ENCODE data around the gene NTM. TPM values are rescaled to one million over a fixed set of nuclear protein-coding genes. Genes with fewer than 3 reads are reported as not detected.

NTM gene
- polyA plus RNA-seq, 1 donor = 10.4 TPM

DNA sequence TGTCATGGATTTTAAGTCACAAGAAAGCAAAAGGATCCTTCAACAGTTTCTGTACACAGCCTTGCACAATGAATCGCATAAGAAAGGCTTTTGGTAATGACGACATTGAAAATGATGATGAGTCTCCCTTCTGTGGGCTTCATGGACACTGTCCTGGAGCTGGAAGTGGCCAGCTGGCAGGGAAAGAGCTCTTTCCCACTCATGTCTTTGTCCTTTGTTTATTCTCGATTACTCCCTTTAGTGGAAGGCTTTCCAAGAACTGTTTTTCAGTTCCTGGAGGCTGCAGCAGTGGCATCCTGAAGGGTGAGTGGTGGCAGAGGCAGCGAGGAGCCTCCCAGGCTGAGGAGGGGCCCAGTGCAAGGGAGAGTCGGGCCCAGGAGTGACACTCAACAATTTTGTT lies 505.2 kb downstream of the NTM start:
- DNase-seq = peak; percentile 63

GRCh38 chr11:131877246-131877942 lies 507.0 kb downstream of the NTM start:
- DNase-seq = no peak

DNA sequence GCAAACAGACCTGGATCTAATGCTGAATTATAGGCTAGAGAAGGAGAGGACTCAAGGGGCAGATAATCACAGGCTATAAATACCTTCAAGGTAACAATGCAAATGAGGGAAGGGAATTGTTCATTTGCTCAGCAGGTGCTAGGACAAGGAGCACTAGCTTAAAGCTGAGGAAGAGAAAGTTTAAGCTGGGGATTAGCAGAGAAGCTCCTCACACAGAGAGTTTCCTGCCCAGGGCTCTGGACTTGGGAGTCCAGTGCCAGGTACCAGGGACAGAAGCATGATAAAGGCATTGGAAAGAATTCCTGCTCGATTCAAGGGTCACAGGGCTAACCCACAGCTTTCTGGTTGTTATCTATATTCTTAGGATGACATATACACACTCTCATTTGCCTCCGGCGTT lies 509.9 kb downstream of the NTM start:
- DNase-seq = no peak

GRCh38 chr11:131880976-131881375 lies 510.6 kb downstream of the NTM start:
- no peak for DNase-seq

- no peak for DNase-seq
These were observed 512.9 kb downstream of the NTM start for GRCh38 chr11:131883332-131883731.

GRCh38 chr11:131884461-131885073 lies 514.2 kb downstream of the NTM start:
- no peak for DNase-seq

- no peak for DNase-seq
These were observed 515.0 kb downstream of the NTM start for GRCh38 chr11:131885431-131885830.

- DNase-seq = no peak
These were observed 515.8 kb downstream of the NTM start for GRCh38 chr11:131886201-131886600.

DNA sequence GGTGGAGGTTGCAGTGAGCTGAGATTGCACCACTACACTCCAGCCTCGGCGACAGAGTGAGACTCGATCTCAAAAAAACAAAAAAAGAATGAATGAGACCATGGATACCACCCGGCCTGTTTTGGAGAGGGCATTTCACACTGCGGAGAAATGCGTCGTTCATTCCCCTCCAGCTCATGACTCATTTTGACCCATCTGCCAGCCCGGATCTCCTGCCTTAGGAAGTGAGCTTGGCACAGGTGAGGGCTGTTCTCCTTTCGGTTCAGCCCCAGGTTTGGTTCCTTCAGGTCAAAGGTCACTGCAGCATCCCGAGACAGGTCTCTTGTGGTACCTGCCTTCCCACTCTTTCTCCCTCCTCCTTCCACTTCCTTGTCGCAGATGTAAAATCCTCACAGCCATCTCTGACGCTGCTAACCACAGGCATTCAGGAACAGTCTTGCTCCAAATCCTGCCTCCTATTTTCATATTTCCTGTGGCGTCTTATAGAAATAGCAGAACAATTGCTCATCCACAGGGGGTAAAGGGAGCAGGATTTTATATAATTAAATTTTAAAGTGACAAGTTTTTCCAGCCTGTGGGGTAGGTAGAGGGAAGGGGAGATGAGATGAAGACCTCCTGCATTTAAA lies 517.9 kb downstream of the NTM start:
- DNase-seq = no peak

GRCh38 chr11:131889146-131889577 lies 518.7 kb downstream of the NTM start:
- DNase-seq = peak; percentile 67

DNA sequence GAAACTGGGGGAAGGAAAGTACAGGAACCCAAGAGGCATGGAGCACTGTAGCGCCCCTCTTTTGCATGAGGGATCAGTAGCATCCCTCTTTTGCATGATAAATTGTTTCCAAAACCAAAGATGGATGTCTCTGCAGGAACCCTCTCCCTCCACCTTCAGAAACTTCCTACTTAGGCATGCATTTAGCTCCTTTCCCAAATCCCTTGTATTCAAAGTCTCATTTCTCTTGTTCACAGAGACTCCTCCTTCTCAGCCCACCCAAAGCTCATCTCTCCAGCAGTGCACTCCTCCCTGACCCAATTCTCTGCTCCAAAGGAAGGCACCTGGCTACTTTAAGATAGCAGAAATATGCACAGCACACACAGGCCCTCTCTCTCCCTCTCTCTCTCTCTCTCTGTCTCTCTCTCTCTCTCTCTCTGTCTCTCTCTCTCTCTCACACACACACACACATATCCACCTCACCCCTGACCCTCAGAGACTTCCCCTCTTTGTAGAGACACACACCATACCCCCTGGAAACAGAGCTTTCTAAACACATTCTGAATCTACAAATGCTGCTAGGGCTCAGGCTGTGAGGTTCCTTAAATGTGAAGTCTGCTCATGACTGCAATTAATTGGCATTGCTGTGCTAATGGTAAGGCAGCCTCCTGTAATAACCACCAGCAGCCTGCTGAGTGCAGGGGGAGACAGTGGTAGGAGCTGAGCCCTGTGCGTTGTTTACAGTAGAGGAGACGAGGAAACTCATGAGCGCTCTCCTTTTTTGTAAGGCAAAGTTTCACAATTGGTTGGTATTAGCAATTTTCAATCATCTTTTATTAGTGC lies 519.6 kb downstream of the NTM start:
- no peak for DNase-seq

DNA sequence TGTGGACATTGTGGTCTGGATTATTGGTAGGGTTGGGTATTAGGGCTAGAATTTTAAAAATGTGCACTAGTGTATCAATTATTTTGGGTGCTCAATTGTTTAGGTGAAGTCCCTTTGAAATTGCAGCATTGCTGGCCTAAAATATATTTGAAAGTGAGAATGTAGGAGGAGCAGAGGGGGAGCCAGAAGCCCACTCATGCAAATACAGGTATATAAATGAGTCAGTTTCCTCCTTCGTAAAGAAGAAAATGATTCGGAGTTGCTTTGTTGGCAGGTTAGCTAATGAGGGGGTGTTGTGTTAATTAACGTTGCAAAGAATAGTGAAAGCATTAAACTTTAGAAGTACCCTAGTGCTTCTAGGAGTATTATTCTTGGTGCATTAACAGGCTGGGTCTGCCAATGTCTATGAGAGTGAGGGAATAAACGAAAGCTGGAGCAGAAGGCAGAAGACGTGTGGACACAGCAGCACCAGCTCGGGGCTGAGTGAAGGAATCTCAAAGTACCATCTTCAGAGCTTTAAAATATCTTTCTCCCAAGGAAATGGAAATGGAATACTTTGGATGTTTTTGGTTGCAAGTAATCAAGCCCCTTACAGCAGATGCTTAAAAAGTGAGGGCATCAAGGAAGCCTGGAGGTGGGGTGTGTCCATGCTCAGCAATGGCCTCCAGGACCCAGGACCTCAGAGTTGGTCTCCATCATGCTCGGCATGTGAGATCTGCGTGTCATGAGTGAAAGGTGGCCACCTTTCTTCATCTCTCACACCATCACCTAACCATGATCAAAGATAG lies 522.9 kb downstream of the NTM start:
- DNase-seq = no peak

DNA sequence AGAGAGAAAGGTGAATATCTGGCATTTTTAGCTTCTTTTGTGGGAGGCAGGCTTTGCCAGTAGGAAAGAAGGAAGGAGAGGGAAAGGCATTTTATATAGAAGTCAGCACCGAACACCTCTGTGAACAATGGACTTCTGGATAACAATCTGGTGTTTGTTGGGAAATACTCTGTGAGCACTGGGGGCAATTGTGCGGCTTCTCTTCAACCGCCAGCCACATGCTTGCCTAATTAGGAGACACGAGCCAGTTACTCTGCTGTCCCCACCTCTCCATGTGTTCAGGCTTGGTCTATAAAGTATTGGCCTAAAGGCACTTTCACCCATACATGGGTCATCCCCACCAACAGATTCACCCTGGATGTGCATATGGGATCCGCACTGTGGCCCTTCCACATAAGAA lies 523.6 kb downstream of the NTM start:
- no peak for DNase-seq

GRCh38 chr11:131894615-131895544 lies 524.5 kb downstream of the NTM start:
- DNase-seq = no peak

GRCh38 chr11:131895865-131896264 lies 525.5 kb downstream of the NTM start:
- DNase-seq = no peak

DNA sequence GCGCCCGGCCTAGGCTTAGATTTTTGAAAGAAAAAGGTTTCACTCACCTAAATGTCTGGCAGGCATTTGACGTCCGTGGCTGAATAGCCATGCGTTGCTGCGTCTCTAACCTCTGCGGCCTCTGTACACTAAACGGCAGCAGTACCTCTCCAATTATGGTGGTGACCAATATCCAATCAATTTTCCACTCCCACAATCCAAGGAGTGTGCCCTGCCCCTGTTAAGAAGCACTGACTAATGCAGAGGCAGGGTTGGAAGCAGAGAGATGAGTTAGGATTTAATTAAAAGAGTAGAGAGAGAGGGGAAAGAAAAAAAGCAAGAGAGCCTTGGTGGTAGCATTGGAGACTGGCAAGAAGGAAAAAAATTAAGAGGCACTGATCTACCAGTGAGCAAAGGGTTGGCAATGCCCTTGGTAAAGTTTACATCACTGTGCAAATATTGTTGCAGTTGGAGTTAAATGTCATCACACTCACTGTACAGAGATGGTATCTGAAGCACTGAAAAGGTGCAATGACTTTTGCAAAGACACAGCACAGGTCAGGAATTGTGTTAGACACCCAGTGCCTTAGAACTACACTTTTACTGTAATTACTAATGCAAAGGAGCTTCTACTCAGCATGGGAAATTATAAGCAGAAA lies 526.7 kb downstream of the NTM start:
- no peak for DNase-seq

DNA sequence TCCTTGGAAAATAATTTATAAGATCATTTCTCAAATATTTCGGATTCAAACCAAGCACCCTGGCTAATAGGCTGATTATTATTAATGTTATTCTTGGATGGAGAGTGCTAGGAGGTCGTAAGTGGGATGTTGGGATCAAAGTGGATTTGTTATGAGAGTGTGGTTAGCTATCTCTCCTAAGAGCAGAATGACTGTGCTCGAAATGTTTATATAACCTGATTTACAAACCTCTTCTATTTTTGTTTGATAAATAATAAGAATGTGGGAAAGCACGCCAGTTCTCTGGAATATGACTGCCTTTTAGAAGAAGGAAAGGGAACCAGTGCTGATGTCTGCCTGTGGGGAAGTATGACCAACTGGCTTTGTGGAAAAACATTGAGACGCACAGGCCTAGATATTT lies 527.5 kb downstream of the NTM start:
- DNase-seq = no peak

DNA sequence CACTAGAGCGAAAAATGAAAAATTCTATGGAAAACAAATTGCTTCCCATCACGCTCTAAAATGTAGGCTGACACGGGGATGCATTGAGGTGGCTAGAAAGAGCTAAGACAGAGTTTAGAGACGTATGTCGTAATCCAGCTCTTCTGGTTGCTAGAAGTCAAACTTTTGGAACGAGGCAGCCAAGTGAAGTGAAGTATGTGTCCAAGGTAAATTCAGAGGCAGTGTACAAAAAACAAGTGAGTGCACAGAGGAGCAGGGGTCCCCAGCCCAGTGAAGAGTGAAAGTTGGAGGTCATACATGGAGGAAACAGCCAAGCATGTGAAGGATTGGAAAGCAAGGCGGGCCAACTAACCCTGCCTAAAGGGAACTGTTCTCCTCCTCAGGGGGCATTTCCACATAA lies 528.5 kb downstream of the NTM start:
- DNase-seq = no peak

GRCh38 chr11:131899950-131900580 lies 529.6 kb downstream of the NTM start:
- no peak for DNase-seq

GRCh38 chr11:131902421-131902820 lies 532.0 kb downstream of the NTM start:
- no peak for DNase-seq
